Breast epithelium (tissue), 3 donors: ENCODE data around the gene NAV1.

Experiments used
- CTCF ChIP-seq, 3 donors: fragments of 450-650 bp; IDR thresholded peaks; one replicate each; pipeline ENCODE4 v1.5.1; 2016 to 2017; ENCODE audit warnings: antibody characterized with exemption in 3 of 3, mild to moderate bottlenecking in 3 of 3, moderate library complexity in 3 of 3
- POLR2A ChIP-seq: fragments of 450-650 bp; IDR thresholded peaks from one replicate; pipeline ENCODE4 v1.6.1; 2016; ENCODE audit warnings: antibody characterized with exemption, mild to moderate bottlenecking, moderate library complexity
- POLR2AphosphoS5 ChIP-seq, 3 donors: sonication (generic); formaldehyde crosslinking; IDR thresholded peaks; one replicate each; pipeline ENCODE4 v1.6.1; 2017; ENCODE audit warnings: antibody characterized with exemption in 3 of 3

GRCh38 chr1:201498621-201499020, 40.3 kb upstream of the NAV1 start:
- TF ChIP-seq POLR2A = no peak
- peak in 1 of 3 donors; percentile 2 for TF ChIP-seq POLR2AphosphoS5 (IDR thresholded peaks at IDR 0.05)
- no peak for TF ChIP-seq CTCF (IDR thresholded peaks at IDR 0.05)
